Fibroblast of pulmonary artery (primary cell): ENCODE results near the gene IL22RA2.

Source experiments
- DNase-seq: peaks from one replicate; pipeline ENCODE4 v3.0.0-alpha.2; 2010; ENCODE audit warnings: low read depth
- H3K4me3 ChIP-seq: replicated peaks from 2 replicates; pipeline ENCODE4 v1.5.1; 2011; ENCODE audit warnings: low read depth, mild to moderate bottlenecking, control low read depth, low read length, moderate library complexity
- TF ChIP-seq, protein P1 (sequence below): IDR thresholded peaks from 2 replicates; pipeline ENCODE4 v1.5.1; 2011; ENCODE audit warnings: mild to moderate bottlenecking, control low read depth, low read length, inconsistent platforms; ENCODE audit errors: missing control alignments

The IL22RA2 gene

DNA sequence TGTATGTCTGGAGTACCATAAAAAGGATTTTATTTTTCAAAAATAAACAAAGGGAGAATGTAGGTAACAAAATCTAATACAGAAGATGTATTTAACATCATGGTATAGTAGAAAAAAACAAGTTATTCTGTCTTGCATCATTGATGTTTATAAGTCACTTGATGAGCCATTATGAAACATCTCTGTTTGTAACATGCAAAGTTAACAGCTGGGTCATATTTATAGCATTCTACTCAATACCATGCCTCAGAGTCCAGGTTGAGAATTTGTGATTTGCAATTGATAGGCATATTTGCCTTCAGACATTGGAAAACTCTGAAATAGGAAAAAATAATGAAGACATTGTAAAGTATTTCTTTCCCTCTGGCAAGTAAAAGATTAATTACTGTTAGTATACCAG lies 76.4 kb downstream of the IL22RA2 start:
- TF ChIP-seq, protein P1, sequence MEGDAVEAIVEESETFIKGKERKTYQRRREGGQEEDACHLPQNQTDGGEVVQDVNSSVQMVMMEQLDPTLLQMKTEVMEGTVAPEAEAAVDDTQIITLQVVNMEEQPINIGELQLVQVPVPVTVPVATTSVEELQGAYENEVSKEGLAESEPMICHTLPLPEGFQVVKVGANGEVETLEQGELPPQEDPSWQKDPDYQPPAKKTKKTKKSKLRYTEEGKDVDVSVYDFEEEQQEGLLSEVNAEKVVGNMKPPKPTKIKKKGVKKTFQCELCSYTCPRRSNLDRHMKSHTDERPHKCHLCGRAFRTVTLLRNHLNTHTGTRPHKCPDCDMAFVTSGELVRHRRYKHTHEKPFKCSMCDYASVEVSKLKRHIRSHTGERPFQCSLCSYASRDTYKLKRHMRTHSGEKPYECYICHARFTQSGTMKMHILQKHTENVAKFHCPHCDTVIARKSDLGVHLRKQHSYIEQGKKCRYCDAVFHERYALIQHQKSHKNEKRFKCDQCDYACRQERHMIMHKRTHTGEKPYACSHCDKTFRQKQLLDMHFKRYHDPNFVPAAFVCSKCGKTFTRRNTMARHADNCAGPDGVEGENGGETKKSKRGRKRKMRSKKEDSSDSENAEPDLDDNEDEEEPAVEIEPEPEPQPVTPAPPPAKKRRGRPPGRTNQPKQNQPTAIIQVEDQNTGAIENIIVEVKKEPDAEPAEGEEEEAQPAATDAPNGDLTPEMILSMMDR = no peak
- no peak for DNase-seq
- no peak overlapping the region for H3K4me3 ChIP-seq

DNA sequence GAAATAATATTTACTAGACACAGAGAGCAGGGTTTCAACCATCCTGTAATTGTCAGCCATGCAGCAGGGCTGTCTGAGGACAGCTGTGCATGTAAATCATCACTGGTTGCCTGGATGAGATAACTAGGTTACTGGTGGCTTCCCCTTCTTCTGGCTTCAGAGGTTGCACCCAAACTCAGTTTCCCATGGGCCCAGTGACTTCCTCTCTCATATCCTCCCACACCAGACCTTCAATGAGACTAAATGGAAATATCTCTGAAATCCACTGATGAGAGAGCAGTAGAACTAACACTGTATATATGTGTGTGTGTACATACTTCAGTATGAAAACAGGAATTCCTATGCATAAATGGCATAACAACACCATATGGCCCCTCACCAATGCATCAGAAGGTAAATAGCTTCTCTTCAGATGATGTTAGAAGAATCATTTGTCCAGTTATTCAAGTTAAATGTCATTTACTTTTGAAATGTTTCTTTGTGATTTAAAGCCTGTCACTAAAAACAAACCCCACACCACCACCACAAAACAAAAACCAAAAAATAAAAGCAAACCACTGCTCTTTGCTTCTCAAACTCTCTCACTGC lies 77.7 kb downstream of the IL22RA2 start:
- TF ChIP-seq, protein P1 = no peak
- no peak for DNase-seq
- no peak overlapping the region for H3K4me3 ChIP-seq

DNA sequence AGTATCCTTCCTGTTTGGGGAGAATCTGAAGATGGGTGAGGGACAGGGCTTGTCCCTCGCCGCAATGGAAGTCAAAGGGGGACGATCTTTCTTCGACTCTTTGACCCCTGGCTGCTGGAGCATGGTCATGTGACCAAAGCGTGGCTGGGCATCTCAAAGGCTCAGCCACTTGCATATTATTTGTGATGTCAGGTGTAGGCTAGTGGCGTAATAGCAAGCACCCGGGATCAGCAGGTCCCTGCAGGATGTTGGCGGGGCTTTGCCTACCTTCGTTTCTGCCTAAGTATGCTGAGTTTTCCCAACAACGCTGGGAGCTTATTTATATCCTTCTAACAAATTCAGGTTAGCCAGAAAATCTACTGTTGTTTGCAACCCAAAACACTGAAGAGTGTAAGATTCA lies 78.4 kb downstream of the IL22RA2 start:
- DNase-seq = no peak
- H3K4me3 ChIP-seq = no peak overlapping the region
- TF ChIP-seq, protein P1 = no peak

DNA sequence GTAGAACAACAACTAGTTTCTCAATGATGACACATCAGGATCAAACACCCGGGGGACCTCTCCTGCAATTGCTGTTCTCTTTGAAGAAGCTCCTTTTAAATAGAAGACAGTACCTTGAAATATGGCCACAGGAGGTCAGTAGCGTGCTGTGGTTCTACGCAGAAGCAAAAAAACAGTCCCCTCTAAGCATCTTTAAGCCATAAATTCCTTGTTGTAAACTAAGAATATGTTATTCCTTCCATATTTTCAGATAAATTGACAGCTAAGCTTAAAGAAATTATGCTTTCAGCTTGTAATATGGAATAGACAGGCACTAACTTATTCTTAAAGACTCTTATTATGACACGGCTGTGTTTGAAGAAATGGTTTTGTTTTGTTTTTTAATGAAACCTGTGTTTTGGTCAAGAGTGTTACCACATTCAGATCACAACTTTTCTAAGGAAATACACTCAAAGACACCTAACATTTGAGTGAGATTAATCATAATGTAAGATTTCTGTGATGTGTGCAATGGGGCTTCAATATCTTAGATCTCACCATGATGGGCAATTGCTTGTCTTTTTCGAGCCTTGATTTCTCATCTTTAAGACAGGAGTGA lies 78.9 kb downstream of the IL22RA2 start:
- no peak overlapping the region for H3K4me3 ChIP-seq
- peak; percentile 86 for DNase-seq
- TF ChIP-seq, protein P1 = peak; percentile 73
